ENCODE measurements around the gene POU6F2.

GRCh38 chr7:39365751-39366295 lies 388.1 kb downstream of the POU6F2 start:
- no peak for TF ChIP-seq CTCF (IDR thresholded peaks at IDR 0.05)
- no peak for TF ChIP-seq HMGXB4 (CRISPR knock-in tag; IDR thresholded peaks at IDR 0.05)
- TF ChIP-seq ATF6 (CRISPR knock-in tag; IDR thresholded peaks at IDR 0.05), result no peak
- no peak for TF ChIP-seq ZBTB21 (CRISPR knock-in tag; IDR thresholded peaks at IDR 0.05; ENCODE audit: borderline replicate concordance)
- no peak for TF ChIP-seq IRF2 (CRISPR knock-in tag; IDR thresholded peaks at IDR 0.05; ENCODE audit: borderline replicate concordance, low read depth)
- no peak for TF ChIP-seq ATF3 (CRISPR knock-in tag; conservative IDR thresholded peaks at IDR 0.05)
- TF ChIP-seq MXD4 (CRISPR knock-in tag; IDR thresholded peaks at IDR 0.05; ENCODE audit: borderline replicate concordance), result no peak
